ENCODE results near the gene EBF4.
A peak's percentile ranks its signal among the peaks of the same experiment; 100 is the strongest.

Gene EBF4

GRCh38 chr20:2700913-2701620 is 8.5 kb downstream of the EBF4 start:
- DNase-seq (ENCODE audit: low spot score in 2 of 2) = no peak
- H3K27me3 Mint-ChIP-seq = peaks cover 23% of the 10 kb centered on the region
- no peak overlapping the region for H3K27ac Mint-ChIP-seq
- H3K36me3 Mint-ChIP-seq = no peaks in the 10 kb centered on the region
- H3K4me3 Mint-ChIP-seq = no peak overlapping the region
- H3K4me1 Mint-ChIP-seq = peaks cover under 1% of the 10 kb centered on the region
- ATAC-seq (ENCODE audit: low read depth) = no peak
- no peaks in the 10 kb centered on the region for H3K9me3 Mint-ChIP-seq

DNA sequence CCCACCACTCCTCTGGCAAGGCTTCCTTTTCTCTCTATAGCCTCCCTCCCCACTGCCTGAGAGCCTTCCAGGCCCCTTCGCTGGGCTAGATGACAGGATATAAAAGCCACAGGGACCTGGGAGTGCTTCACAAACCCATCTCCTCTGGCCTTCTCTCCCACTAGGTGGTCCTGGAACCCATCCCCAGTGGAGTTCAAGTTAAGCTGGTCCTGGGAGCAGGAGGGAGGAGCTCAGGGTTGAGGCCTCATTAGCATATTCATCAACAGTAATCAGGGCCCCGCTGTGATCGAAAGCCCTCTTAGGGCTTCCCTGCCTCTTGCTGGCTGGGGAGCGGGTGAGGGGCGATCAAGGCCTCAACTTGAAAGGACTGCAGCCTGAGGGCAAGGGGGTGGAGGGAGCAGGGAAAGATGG is 9.1 kb downstream of the EBF4 start:
- ATAC-seq (ENCODE audit: low read depth) = no peak

DNA sequence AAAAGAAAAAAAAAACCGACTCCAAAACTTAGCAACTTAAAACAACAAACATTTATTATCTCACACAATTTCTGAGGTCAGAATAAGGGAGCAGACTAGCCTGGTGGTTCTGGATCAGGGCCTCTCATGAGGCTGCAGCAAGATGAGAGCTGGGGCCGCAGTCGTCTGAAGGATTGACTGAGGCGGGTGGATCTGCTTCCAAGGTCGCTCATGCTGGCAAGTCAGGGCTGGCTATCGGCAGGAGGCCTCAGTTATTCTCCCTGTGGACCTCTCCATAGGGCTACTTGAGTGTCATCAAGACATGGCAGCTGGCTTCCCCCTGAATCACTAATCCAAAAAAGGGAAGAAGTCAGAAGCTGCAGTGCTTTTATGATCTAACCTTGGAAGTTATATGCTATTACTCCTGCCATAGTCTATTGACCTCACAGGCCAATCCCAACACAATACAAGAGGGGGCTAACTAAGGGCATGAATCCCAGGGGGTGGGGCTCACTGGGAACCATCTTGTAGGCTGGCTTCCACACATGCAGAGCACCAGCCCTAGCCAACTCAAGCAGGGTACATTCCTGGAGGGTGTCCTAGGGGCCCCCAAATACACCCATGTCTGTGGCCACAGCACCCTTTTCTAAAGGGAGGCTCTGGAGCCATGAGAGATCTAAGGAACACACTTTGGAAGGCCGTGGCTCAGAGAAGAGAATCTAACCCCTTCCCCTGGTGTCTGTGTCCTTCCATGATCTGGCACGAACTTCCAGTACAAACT is 11.3 kb downstream of the EBF4 start:
- H3K4me3 Mint-ChIP-seq = no peak overlapping the region

More for the DNA sequence above, 9.1 kb downstream of the EBF4 start:
- Mint-ChIP-seq H3K9me3 (no peaks in the 10 kb centered on the region), H3K27ac (no peak overlapping the region), H3K4me3 (no peak overlapping the region), H3K4me1 (peaks cover 3% of the 10 kb centered on the region), H3K27me3 (peaks cover 21% of the 10 kb centered on the region), H3K36me3 (no peaks in the 10 kb centered on the region)
- no peak for DNase-seq (ENCODE audit: low spot score in 2 of 2)

DNA sequence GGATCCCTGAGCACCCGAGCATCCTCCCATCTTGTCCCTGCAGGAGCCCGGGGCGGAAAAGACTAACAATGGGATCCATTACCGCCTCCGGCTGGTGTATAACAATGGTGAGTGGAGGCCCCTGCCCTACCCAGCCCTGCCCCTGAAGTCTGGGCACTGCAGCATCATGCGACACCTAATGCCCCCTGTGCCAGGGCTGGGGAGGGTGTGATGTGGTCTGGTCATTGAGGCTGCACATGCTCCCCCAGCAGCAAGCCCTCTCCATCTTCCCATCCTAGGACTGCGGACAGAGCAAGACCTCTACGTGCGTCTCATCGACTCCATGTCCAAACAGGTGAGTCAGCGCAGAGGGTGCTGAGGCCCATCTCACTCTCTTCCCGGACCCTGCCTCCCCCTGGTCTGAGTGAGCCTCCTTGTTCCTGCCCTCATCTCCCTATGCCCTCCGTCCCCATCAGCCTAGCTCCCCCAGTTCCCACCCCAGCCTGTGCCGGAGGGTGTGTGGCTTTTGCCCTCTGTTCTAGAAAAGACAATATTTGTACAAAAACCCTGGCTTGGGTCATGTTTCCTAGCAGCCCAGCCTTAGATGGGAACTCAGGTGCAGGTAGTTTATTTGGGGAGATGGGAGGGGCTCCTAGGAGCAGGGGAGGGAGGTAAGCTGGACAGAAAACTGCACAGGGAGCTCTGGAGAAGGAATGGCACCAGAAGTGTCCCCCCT is 13.5 kb downstream of the EBF4 start:
- Mint-ChIP-seq H3K4me3 (no peak overlapping the region), H3K27me3 (peaks cover 13% of the 10 kb centered on the region), H3K4me1 (peaks cover 3% of the 10 kb centered on the region), H3K27ac (no peak overlapping the region), H3K36me3 (no peaks in the 10 kb centered on the region), H3K9me3 (no peaks in the 10 kb centered on the region)
- no peak for DNase-seq (ENCODE audit: low spot score in 2 of 2)
- ATAC-seq (ENCODE audit: low read depth) = no peak

More for the DNA sequence above, 11.3 kb downstream of the EBF4 start:
- Mint-ChIP-seq H3K9me3 (no peaks in the 10 kb centered on the region), H3K27me3 (peaks cover 16% of the 10 kb centered on the region), H3K4me1 (peaks cover 3% of the 10 kb centered on the region), H3K36me3 (no peaks in the 10 kb centered on the region), H3K27ac (no peak overlapping the region)
- no peak for ATAC-seq (ENCODE audit: low read depth)
- no peak for DNase-seq (ENCODE audit: low spot score in 2 of 2)

- Mint-ChIP-seq H3K36me3 (no peaks in the 10 kb centered on the region), H3K4me1 (peaks cover 3% of the 10 kb centered on the region), H3K9me3 (no peaks in the 10 kb centered on the region), H3K4me3 (no peak overlapping the region), H3K27me3 (peaks cover 11% of the 10 kb centered on the region), H3K27ac (no peak overlapping the region)
- ATAC-seq (ENCODE audit: low read depth) (no peak), DNase-seq (ENCODE audit: low spot score in 2 of 2) (no peak)
These were observed 14.2 kb downstream of the EBF4 start for GRCh38 chr20:2706688-2707352.

- H3K27ac Mint-ChIP-seq = no peak overlapping the region
- H3K36me3 Mint-ChIP-seq = no peaks in the 10 kb centered on the region
- no peak overlapping the region for H3K4me3 Mint-ChIP-seq
- no peaks in the 10 kb centered on the region for H3K9me3 Mint-ChIP-seq
- DNase-seq (ENCODE audit: low spot score in 2 of 2) = no peak
- peaks cover 11% of the 10 kb centered on the region for H3K27me3 Mint-ChIP-seq
- H3K4me1 Mint-ChIP-seq = peaks cover 3% of the 10 kb centered on the region
- no peak for ATAC-seq (ENCODE audit: low read depth)
These were observed 14.9 kb downstream of the EBF4 start for GRCh38 chr20:2707353-2708072.

DNA sequence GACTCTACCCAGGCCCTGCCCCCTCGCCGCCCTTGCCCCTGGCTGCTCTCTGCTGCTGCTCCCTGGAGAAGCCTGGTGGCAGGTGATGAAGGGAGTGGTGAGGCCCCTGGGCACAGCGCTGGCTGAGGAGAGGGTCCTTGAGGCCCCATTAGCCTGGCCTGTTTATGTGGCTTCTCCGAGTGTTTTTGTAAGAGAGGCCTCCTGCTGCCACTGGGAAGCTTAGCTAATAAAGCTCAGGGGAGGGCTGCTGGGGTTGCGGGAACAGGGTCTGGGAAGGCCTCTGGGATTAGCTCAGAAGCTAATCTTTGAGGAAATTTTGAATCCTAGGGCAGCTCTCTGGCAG is 15.5 kb downstream of the EBF4 start:
- DNase-seq (ENCODE audit: low spot score in 2 of 2) (no peak), ATAC-seq (ENCODE audit: low read depth) (no peak)
- no peak overlapping the region for H3K4me3 Mint-ChIP-seq
- H3K27me3 Mint-ChIP-seq = peaks cover 11% of the 10 kb centered on the region
- H3K9me3 Mint-ChIP-seq = no peaks in the 10 kb centered on the region
- H3K4me1 Mint-ChIP-seq = peaks cover 3% of the 10 kb centered on the region
- no peak overlapping the region for H3K27ac Mint-ChIP-seq
- H3K36me3 Mint-ChIP-seq = no peaks in the 10 kb centered on the region

- Mint-ChIP-seq H3K4me1 (peaks cover 3% of the 10 kb centered on the region), H3K27ac (no peak overlapping the region), H3K27me3 (peaks cover 11% of the 10 kb centered on the region), H3K9me3 (no peaks in the 10 kb centered on the region), H3K4me3 (no peak overlapping the region), H3K36me3 (no peaks in the 10 kb centered on the region)
- DNase-seq (ENCODE audit: low spot score in 2 of 2) = no peak
- ATAC-seq (ENCODE audit: low read depth) = no peak
These were observed 16.1 kb downstream of the EBF4 start for GRCh38 chr20:2708665-2709064.

GRCh38 chr20:2709205-2709981 is 16.8 kb downstream of the EBF4 start:
- DNase-seq (ENCODE audit: low spot score in 2 of 2) (no peak), ATAC-seq (ENCODE audit: low read depth) (no peak)
- peaks cover 3% of the 10 kb centered on the region for H3K4me1 Mint-ChIP-seq
- H3K4me3 Mint-ChIP-seq = no peak overlapping the region
- no peaks in the 10 kb centered on the region for H3K36me3 Mint-ChIP-seq
- no peak overlapping the region for H3K27ac Mint-ChIP-seq
- H3K27me3 Mint-ChIP-seq = peaks cover 11% of the 10 kb centered on the region
- no peaks in the 10 kb centered on the region for H3K9me3 Mint-ChIP-seq

- peaks cover 4% of the 10 kb centered on the region for H3K9me3 Mint-ChIP-seq
- no peak for DNase-seq (ENCODE audit: low spot score in 2 of 2)
- peaks cover 4% of the 10 kb centered on the region for H3K27me3 Mint-ChIP-seq
- no peak overlapping the region for H3K27ac Mint-ChIP-seq
- no peak for ATAC-seq (ENCODE audit: low read depth)
- H3K4me1 Mint-ChIP-seq = no peaks in the 10 kb centered on the region
- no peak overlapping the region for H3K4me3 Mint-ChIP-seq
- no peaks in the 10 kb centered on the region for H3K36me3 Mint-ChIP-seq
These were observed 20.7 kb downstream of the EBF4 start for GRCh38 chr20:2713285-2713684.

- peaks cover 5% of the 10 kb centered on the region for H3K4me1 Mint-ChIP-seq
- peaks cover 11% of the 10 kb centered on the region for H3K9me3 Mint-ChIP-seq
- no peak overlapping the region for H3K4me3 Mint-ChIP-seq
- peak; percentile 84 for ATAC-seq (ENCODE audit: low read depth)
- no peak overlapping the region for H3K27ac Mint-ChIP-seq
- no peak for DNase-seq (ENCODE audit: low spot score in 2 of 2)
- peaks cover 2% of the 10 kb centered on the region for H3K36me3 Mint-ChIP-seq
- H3K27me3 Mint-ChIP-seq = peaks cover 17% of the 10 kb centered on the region
These were observed 36.7 kb downstream of the EBF4 start for GRCh38 chr20:2729251-2729713.

GRCh38 chr20:2729791-2730190 is 37.2 kb downstream of the EBF4 start:
- Mint-ChIP-seq H3K4me1 (peaks cover 5% of the 10 kb centered on the region), H3K36me3 (peaks cover 2% of the 10 kb centered on the region), H3K27ac (no peak overlapping the region), H3K27me3 (peaks cover 17% of the 10 kb centered on the region), H3K9me3 (peaks cover 11% of the 10 kb centered on the region), H3K4me3 (no peak overlapping the region)
- DNase-seq (ENCODE audit: low spot score in 2 of 2) (no peak), ATAC-seq (ENCODE audit: low read depth) (no peak)

GRCh38 chr20:2734899-2735298 is 42.3 kb downstream of the EBF4 start:
- DNase-seq (ENCODE audit: low spot score in 2 of 2) (no peak), ATAC-seq (ENCODE audit: low read depth) (no peak)
- peaks cover 19% of the 10 kb centered on the region for H3K27me3 Mint-ChIP-seq
- H3K36me3 Mint-ChIP-seq = no peaks in the 10 kb centered on the region
- peaks cover 8% of the 10 kb centered on the region for H3K9me3 Mint-ChIP-seq
- no peak overlapping the region for H3K27ac Mint-ChIP-seq
- H3K4me1 Mint-ChIP-seq = no peaks in the 10 kb centered on the region
- no peak overlapping the region for H3K4me3 Mint-ChIP-seq
